Fibroblast of lung (primary cell): ENCODE results near the gene KCNQ2.

ENCODE experiments used
- CTCF ChIP-seq, 2 donors: IDR thresholded peaks in 1 of 2; conservative IDR thresholded peaks in 1 of 2; 1 replicate in 1 of 2; 2 replicates in 1 of 2; pipeline ENCODE4 v1.5.1; 2011 to 2012; ENCODE audit warnings: low read length in 2 of 2, control low read depth in 1 of 2, inconsistent platforms in 1 of 2, low read depth in 1 of 2, mild to moderate bottlenecking in 1 of 2
- EZH2 ChIP-seq: IDR thresholded peaks from 2 replicates; pipeline ENCODE4 v1.5.1; 2012; ENCODE audit warnings: low read length, control low read depth, mild to moderate bottlenecking; ENCODE audit errors: missing control alignments

- TF ChIP-seq CTCF (conservative IDR thresholded peaks at IDR 0.05 in 1 of 2, IDR thresholded peaks at IDR 0.05 in 1 of 2; ENCODE audit: low read depth in 1 of 2, low read length in 2 of 2), result no peak
- TF ChIP-seq EZH2, result no peak
These were observed 26.5 kb upstream of the KCNQ2 start, which contains the start of gene EEF1A2 for GRCh38 chr20:63498960-63499337.
